Astrocyte (in vitro differentiated cells and primary cell): ENCODE measurements around the gene DISC1. TPM values are rescaled to one million over a fixed set of nuclear protein-coding genes. Genes with fewer than 3 reads are reported as not detected.

Source experiments
- DNase-seq: peaks from one replicate; pipeline ENCODE4 v3.0.0-alpha.2; 2010; ENCODE audit warnings: low read depth
- FAIRE-seq: peaks from 2 replicates; lab custom pipeline; 2011; peaks lifted over from hg19 to GRCh38; lab: Jason Lieb, UNC
- H2AFZ ChIP-seq: 2 replicates; pipeline ENCODE4 v1.6.0; 2012; ENCODE audit warnings: low read depth, low read length, inconsistent platforms
- H3K27ac ChIP-seq: 2 replicates; pipeline ENCODE4 v1.5.1; 2011; ENCODE audit warnings: low read depth, low read length, inconsistent platforms
- H3K27me3 ChIP-seq: 2 replicates; pipeline ENCODE4 v1.6.0; 2011; ENCODE audit warnings: low read length, inconsistent platforms; ENCODE audit not compliant: insufficient read depth
- H3K36me3 ChIP-seq: 2 replicates; pipeline ENCODE4 v1.5.1; 2011; ENCODE audit warnings: low read length, inconsistent platforms; ENCODE audit not compliant: insufficient read depth
- H3K4me1 ChIP-seq: 2 replicates; pipeline ENCODE4 v1.5.1; 2011; ENCODE audit warnings: low read length, inconsistent platforms; ENCODE audit not compliant: insufficient read depth
- H3K4me2 ChIP-seq: 2 replicates; pipeline ENCODE4 v1.6.0; 2012; ENCODE audit warnings: low read length, inconsistent platforms
- H3K4me3 ChIP-seq: 2 replicates; pipeline ENCODE4 v1.5.1; 2011; ENCODE audit warnings: low read depth, mild to moderate bottlenecking, low read length, inconsistent platforms; ENCODE audit not compliant: insufficient read depth
- H3K79me2 ChIP-seq: 2 replicates; pipeline ENCODE4 v1.6.0; 2012; ENCODE audit warnings: mild to moderate bottlenecking, low read length, inconsistent platforms; ENCODE audit not compliant: insufficient read depth
- H3K9ac ChIP-seq: 2 replicates; pipeline ENCODE4 v1.6.0; 2012; ENCODE audit warnings: mild to moderate bottlenecking, low read length, inconsistent platforms
- H3K9me3 ChIP-seq: 2 replicates; pipeline ENCODE4 v1.5.1; 2012; ENCODE audit warnings: low read depth, mild to moderate bottlenecking, low read length, inconsistent platforms; ENCODE audit not compliant: insufficient read depth
- H4K20me1 ChIP-seq: 2 replicates; pipeline ENCODE4 v1.6.0; 2012; ENCODE audit warnings: low read length, inconsistent platforms; ENCODE audit not compliant: insufficient read depth
- H3K27ac Mint-ChIP-seq: one replicate; pipeline ENCODE4 v1.8.0; 2021; ENCODE audit warnings: mild to moderate bottlenecking, mixed read lengths; ENCODE audit not compliant: unreplicated experiment
- H3K27me3 Mint-ChIP-seq: one replicate; pipeline ENCODE4 v1.8.0; 2021; ENCODE audit warnings: low read depth, mixed read lengths; ENCODE audit not compliant: unreplicated experiment
- H3K36me3 Mint-ChIP-seq: one replicate; pipeline ENCODE4 v1.8.0; 2021; ENCODE audit warnings: low read depth, mixed read lengths; ENCODE audit not compliant: unreplicated experiment
- H3K4me1 Mint-ChIP-seq: one replicate; pipeline ENCODE4 v1.8.0; 2021; ENCODE audit warnings: low read depth, mixed read lengths; ENCODE audit not compliant: unreplicated experiment
- H3K4me3 Mint-ChIP-seq: one replicate; pipeline ENCODE4 v1.8.0; 2021; ENCODE audit warnings: mild to moderate bottlenecking, moderate library complexity, mixed read lengths; ENCODE audit not compliant: unreplicated experiment
- H3K9me3 Mint-ChIP-seq: one replicate; pipeline ENCODE4 v1.8.0; 2021; ENCODE audit warnings: mild to moderate bottlenecking, mixed read lengths; ENCODE audit not compliant: unreplicated experiment
- CTCF ChIP-seq: IDR thresholded peaks from 2 replicates; pipeline ENCODE4 v1.5.1; 2011; ENCODE audit warnings: low read depth, mild to moderate bottlenecking, inconsistent platforms, low read length, moderate library complexity; ENCODE audit not compliant: insufficient read depth
- EZH2 ChIP-seq: IDR thresholded peaks from 2 replicates; pipeline ENCODE4 v1.6.1; 2012; ENCODE audit warnings: mild to moderate bottlenecking, low read length, inconsistent platforms; ENCODE audit not compliant: insufficient read depth
- total RNA-seq: library from RNA; stranded (reverse); gene quantifications from 2 replicates; pipeline ENCODE4 v1.2.1, GENCODE V29; 2021

The DISC1 gene
- total RNA-seq, 1 donor from 2014 or later, result 9.1 TPM

- peaks cover 8% of the 10 kb centered on the region for H3K27me3 ChIP-seq
- no peak overlapping the region for H3K4me3 ChIP-seq
- FAIRE-seq (no peak), DNase-seq (no peak)
- H4K20me1 ChIP-seq, result no peaks in the 10 kb centered on the region
- Mint-ChIP-seq H3K36me3 (peaks cover 1% of the 10 kb centered on the region), H3K27me3 (peaks cover 37% of the 10 kb centered on the region), H3K4me3 (no peak overlapping the region), H3K27ac (no peak overlapping the region), H3K9me3 (peaks cover 9% of the 10 kb centered on the region), H3K4me1 (peaks cover 6% of the 10 kb centered on the region)
- H3K36me3 ChIP-seq, result no peaks in the 10 kb centered on the region
- TF ChIP-seq CTCF (no peak), EZH2 (no peak)
- no peaks in the 10 kb centered on the region for H3K9me3 ChIP-seq
- no peak overlapping the region for H3K9ac ChIP-seq
- no peak overlapping the region for H3K27ac ChIP-seq
- no peaks in the 10 kb centered on the region for H3K79me2 ChIP-seq
- no peak overlapping the region for H3K4me2 ChIP-seq
- no peaks in the 10 kb centered on the region for H3K4me1 ChIP-seq
- no peak overlapping the region for H2AFZ ChIP-seq
Observed at GRCh38 chr1:231611111-231611510, 15.5 kb upstream of the DISC1 start.

- Histone ChIP-seq H4K20me1 (no peaks in the 10 kb centered on the region), H2AFZ (no peak overlapping the region), H3K4me2 (no peak overlapping the region), H3K36me3 (no peaks in the 10 kb centered on the region), H3K4me1 (no peaks in the 10 kb centered on the region), H3K79me2 (no peaks in the 10 kb centered on the region), H3K27me3 (peaks cover 12% of the 10 kb centered on the region), H3K9me3 (no peaks in the 10 kb centered on the region), H3K27ac (no peak overlapping the region), H3K9ac (no peak overlapping the region), H3K4me3 (no peak overlapping the region)
- peaks cover 39% of the 10 kb centered on the region for H3K27me3 Mint-ChIP-seq
- TF ChIP-seq EZH2, result no peak
- no peak for TF ChIP-seq CTCF
- H3K4me1 Mint-ChIP-seq, result peaks cover 1% of the 10 kb centered on the region
- no peak overlapping the region for H3K27ac Mint-ChIP-seq
- H3K9me3 Mint-ChIP-seq, result peaks cover 9% of the 10 kb centered on the region
- DNase-seq, result no peak
- peaks cover 1% of the 10 kb centered on the region for H3K36me3 Mint-ChIP-seq
- no peak overlapping the region for H3K4me3 Mint-ChIP-seq
- FAIRE-seq, result no peak
Observed at GRCh38 chr1:231611851-231612250, 14.7 kb upstream of the DISC1 start.

- H3K27me3 ChIP-seq, result peaks cover 12% of the 10 kb centered on the region
- Mint-ChIP-seq H3K27me3 (peaks cover 42% of the 10 kb centered on the region), H3K9me3 (peaks cover 9% of the 10 kb centered on the region), H3K4me1 (no peaks in the 10 kb centered on the region), H3K27ac (no peak overlapping the region), H3K36me3 (peaks cover 1% of the 10 kb centered on the region), H3K4me3 (no peak overlapping the region)
- H4K20me1 ChIP-seq, result no peaks in the 10 kb centered on the region
- no peak overlapping the region for H3K27ac ChIP-seq
- no peaks in the 10 kb centered on the region for H3K36me3 ChIP-seq
- H3K79me2 ChIP-seq, result no peaks in the 10 kb centered on the region
- no peaks in the 10 kb centered on the region for H3K9me3 ChIP-seq
- no peak overlapping the region for H3K9ac ChIP-seq
- H3K4me3 ChIP-seq, result no peak overlapping the region
- no peak overlapping the region for H3K4me2 ChIP-seq
- H2AFZ ChIP-seq, result no peak overlapping the region
- TF ChIP-seq EZH2, result no peak
- TF ChIP-seq CTCF, result no peak
- FAIRE-seq (no peak), DNase-seq (no peak)
- no peaks in the 10 kb centered on the region for H3K4me1 ChIP-seq
Observed at GRCh38 chr1:231612393-231613089, 14.0 kb upstream of the DISC1 start.
